HEK293 (cell line): ENCODE data around the gene RNF44.

Experiments
- BCL11A ChIP-seq: fragments of 450-650 bp; formaldehyde crosslinking; IDR thresholded peaks from 2 replicates; pipeline ENCODE4 v1.5.1; 2016; ENCODE audit warnings: low read depth, missing biosample characterization, missing genetic modification characterization
- GFI1B ChIP-seq: fragments of 450-650 bp; formaldehyde crosslinking; IDR thresholded peaks from 2 replicates; pipeline ENCODE4 v1.5.1; 2016; ENCODE audit warnings: missing biosample characterization, missing genetic modification characterization
- OVOL3 ChIP-seq: fragments of 450-650 bp; formaldehyde crosslinking; IDR thresholded peaks from 2 replicates; pipeline ENCODE4 v1.5.1; 2016; ENCODE audit warnings: missing biosample characterization, missing genetic modification characterization
- PRDM10 ChIP-seq: fragments of 450-650 bp; formaldehyde crosslinking; IDR thresholded peaks from 2 replicates; pipeline ENCODE4 v1.5.1; 2016; ENCODE audit warnings: missing biosample characterization, missing genetic modification characterization
- REPIN1 ChIP-seq: fragments of 450-650 bp; formaldehyde crosslinking; IDR thresholded peaks from 2 replicates; pipeline ENCODE4 v1.5.1; 2017; ENCODE audit warnings: missing biosample characterization, missing genetic modification characterization, low read depth
- ZBTB10 ChIP-seq: fragments of 450-650 bp; formaldehyde crosslinking; IDR thresholded peaks from 2 replicates; pipeline ENCODE4 v1.5.1; 2016; ENCODE audit warnings: missing biosample characterization, missing genetic modification characterization
- ZBTB26 ChIP-seq: fragments of 450-650 bp; formaldehyde crosslinking; optimal IDR thresholded peaks from 2 replicates; pipeline ENCODE3; 2016; ENCODE audit warnings: missing biosample characterization, mild to moderate bottlenecking, missing genetic modification characterization
- ZFP41 ChIP-seq: fragments of 450-650 bp; formaldehyde crosslinking; IDR thresholded peaks from 2 replicates; pipeline ENCODE4 v1.5.1; 2016; ENCODE audit warnings: missing biosample characterization, missing genetic modification characterization, borderline replicate concordance
- ZIC2 ChIP-seq: fragments of 450-650 bp; formaldehyde crosslinking; IDR thresholded peaks from 2 replicates; pipeline ENCODE4 v1.5.1; 2016; ENCODE audit warnings: missing biosample characterization, missing genetic modification characterization
- ZNF10 ChIP-seq: fragments of 450-650 bp; formaldehyde crosslinking; IDR thresholded peaks from 2 replicates; pipeline ENCODE4 v1.5.1; 2017; ENCODE audit warnings: missing biosample characterization, missing genetic modification characterization
- ZNF121 ChIP-seq: fragments of 450-650 bp; formaldehyde crosslinking; IDR thresholded peaks from 2 replicates; pipeline ENCODE4 v1.5.1; 2016; ENCODE audit warnings: missing biosample characterization, missing genetic modification characterization
- ZNF184 ChIP-seq: fragments of 450-650 bp; IDR thresholded peaks from 2 replicates; pipeline ENCODE4 v1.5.1; 2018; ENCODE audit warnings: missing biosample characterization, mild to moderate bottlenecking, missing genetic modification characterization
- ZNF280C ChIP-seq: fragments of 450-650 bp; formaldehyde crosslinking; IDR thresholded peaks from 2 replicates; pipeline ENCODE4 v1.5.1; 2016; ENCODE audit warnings: missing biosample characterization, missing genetic modification characterization
- ZNF292 ChIP-seq: fragments of 450-650 bp; formaldehyde crosslinking; IDR thresholded peaks from 2 replicates; pipeline ENCODE4 v1.5.1; 2016; ENCODE audit warnings: low read depth, missing biosample characterization, missing genetic modification characterization, borderline replicate concordance
- ZNF433 ChIP-seq: fragments of 450-650 bp; formaldehyde crosslinking; IDR thresholded peaks from 2 replicates; pipeline ENCODE4 v1.5.1; 2016; ENCODE audit warnings: missing biosample characterization, missing genetic modification characterization, low read depth
- ZNF626 ChIP-seq: fragments of 450-650 bp; sonication (Bioruptor Pico); formaldehyde crosslinking; IDR thresholded peaks from 2 replicates; pipeline ENCODE4 v1.5.1; 2018; ENCODE audit warnings: missing biosample characterization, missing genetic modification characterization, inconsistent platforms
- ZSCAN16 ChIP-seq: fragments of 450-650 bp; formaldehyde crosslinking; IDR thresholded peaks from 2 replicates; pipeline ENCODE4 v1.5.1; 2016; ENCODE audit warnings: missing biosample characterization, missing genetic modification characterization
- ZXDB ChIP-seq: fragments of 450-650 bp; formaldehyde crosslinking; IDR thresholded peaks from 2 replicates; pipeline ENCODE4 v1.5.1; 2016; ENCODE audit warnings: missing biosample characterization, missing genetic modification characterization
- TF ChIP-seq, protein P1 (sequence below): fragments of 450-650 bp; formaldehyde crosslinking; IDR thresholded peaks from 2 replicates; pipeline ENCODE4 v1.5.1; 2016; ENCODE audit warnings: missing biosample characterization, missing genetic modification characterization
- TF ChIP-seq, protein P2 (sequence below): fragments of 450-650 bp; formaldehyde crosslinking; IDR thresholded peaks from 2 replicates; pipeline ENCODE4 v1.5.1; 2017; ENCODE audit warnings: missing biosample characterization, missing genetic modification characterization
- TF ChIP-seq, protein P3 (sequence below): fragments of 450-650 bp; formaldehyde crosslinking; IDR thresholded peaks from 2 replicates; pipeline ENCODE4; 2016; ENCODE audit warnings: missing biosample characterization, missing genetic modification characterization
- TF ChIP-seq, protein P4 (sequence below): fragments of 450-650 bp; formaldehyde crosslinking; IDR thresholded peaks from 2 replicates; pipeline ENCODE4 v1.5.1; 2016; ENCODE audit warnings: missing biosample characterization, missing genetic modification characterization, low read depth

Gene RNF44

GRCh38 chr5:176537554-176538229 is 490 bp upstream of the RNF44 start (continued):
- TF ChIP-seq, protein P1, sequence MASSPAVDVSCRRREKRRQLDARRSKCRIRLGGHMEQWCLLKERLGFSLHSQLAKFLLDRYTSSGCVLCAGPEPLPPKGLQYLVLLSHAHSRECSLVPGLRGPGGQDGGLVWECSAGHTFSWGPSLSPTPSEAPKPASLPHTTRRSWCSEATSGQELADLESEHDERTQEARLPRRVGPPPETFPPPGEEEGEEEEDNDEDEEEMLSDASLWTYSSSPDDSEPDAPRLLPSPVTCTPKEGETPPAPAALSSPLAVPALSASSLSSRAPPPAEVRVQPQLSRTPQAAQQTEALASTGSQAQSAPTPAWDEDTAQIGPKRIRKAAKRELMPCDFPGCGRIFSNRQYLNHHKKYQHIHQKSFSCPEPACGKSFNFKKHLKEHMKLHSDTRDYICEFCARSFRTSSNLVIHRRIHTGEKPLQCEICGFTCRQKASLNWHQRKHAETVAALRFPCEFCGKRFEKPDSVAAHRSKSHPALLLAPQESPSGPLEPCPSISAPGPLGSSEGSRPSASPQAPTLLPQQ (tag by site-specific recombination), result peak; percentile 80; the same call in 1 of the 2 replicates
- TF ChIP-seq ZNF10, result 0 out of 2 replicates have a peak, but pooled peaks have one; percentile 25
- no peak for TF ChIP-seq ZFP41 (tag by site-specific recombination)
- TF ChIP-seq OVOL3 (tag by site-specific recombination), result no peak
- TF ChIP-seq ZNF184 (tag by site-specific recombination), result no peak
- TF ChIP-seq ZNF121 (tag by site-specific recombination), result 0 out of 2 replicates have a peak, but pooled peaks have one; percentile 25
- peak; percentile 97 for TF ChIP-seq PRDM10 (tag by site-specific recombination)
- peak; percentile 98 for TF ChIP-seq BCL11A (tag by site-specific recombination)
- TF ChIP-seq ZBTB10 (tag by site-specific recombination), result peak; percentile 99
- TF ChIP-seq ZNF292, result no peak
- no peak for TF ChIP-seq ZNF433
- no peak for TF ChIP-seq ZSCAN16 (tag by site-specific recombination)
- TF ChIP-seq ZNF626 (tag by site-specific recombination), result no peak
- no peak for TF ChIP-seq ZNF280C
- peak; percentile 77 for TF ChIP-seq ZXDB
- TF ChIP-seq, protein P2, sequence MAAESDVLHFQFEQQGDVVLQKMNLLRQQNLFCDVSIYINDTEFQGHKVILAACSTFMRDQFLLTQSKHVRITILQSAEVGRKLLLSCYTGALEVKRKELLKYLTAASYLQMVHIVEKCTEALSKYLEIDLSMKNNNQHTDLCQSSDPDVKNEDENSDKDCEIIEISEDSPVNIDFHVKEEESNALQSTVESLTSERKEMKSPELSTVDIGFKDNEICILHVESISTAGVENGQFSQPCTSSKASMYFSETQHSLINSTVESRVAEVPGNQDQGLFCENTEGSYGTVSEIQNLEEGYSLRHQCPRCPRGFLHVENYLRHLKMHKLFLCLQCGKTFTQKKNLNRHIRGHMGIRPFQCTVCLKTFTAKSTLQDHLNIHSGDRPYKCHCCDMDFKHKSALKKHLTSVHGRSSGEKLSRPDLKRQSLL (tag by site-specific recombination), result peak; percentile 58
- TF ChIP-seq ZIC2 (tag by site-specific recombination), result 0 out of 2 replicates have a peak, but pooled peaks have one; percentile 5
- TF ChIP-seq, protein P3, sequence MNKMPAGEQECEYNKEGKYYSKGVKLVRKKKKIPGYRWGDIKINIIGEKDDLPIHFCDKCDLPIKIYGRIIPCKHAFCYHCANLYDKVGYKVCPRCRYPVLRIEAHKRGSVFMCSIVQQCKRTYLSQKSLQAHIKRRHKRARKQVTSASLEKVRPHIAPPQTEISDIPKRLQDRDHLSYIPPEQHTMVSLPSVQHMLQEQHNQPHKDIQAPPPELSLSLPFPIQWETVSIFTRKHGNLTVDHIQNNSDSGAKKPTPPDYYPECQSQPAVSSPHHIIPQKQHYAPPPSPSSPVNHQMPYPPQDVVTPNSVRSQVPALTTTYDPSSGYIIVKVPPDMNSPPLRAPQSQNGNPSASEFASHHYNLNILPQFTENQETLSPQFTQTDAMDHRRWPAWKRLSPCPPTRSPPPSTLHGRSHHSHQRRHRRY, result no peak
- TF ChIP-seq GFI1B, result peak; percentile 38; the same call in 1 of the 2 replicates
- TF ChIP-seq ZBTB26 (tag by site-specific recombination), result no peak
- TF ChIP-seq, protein P4, sequence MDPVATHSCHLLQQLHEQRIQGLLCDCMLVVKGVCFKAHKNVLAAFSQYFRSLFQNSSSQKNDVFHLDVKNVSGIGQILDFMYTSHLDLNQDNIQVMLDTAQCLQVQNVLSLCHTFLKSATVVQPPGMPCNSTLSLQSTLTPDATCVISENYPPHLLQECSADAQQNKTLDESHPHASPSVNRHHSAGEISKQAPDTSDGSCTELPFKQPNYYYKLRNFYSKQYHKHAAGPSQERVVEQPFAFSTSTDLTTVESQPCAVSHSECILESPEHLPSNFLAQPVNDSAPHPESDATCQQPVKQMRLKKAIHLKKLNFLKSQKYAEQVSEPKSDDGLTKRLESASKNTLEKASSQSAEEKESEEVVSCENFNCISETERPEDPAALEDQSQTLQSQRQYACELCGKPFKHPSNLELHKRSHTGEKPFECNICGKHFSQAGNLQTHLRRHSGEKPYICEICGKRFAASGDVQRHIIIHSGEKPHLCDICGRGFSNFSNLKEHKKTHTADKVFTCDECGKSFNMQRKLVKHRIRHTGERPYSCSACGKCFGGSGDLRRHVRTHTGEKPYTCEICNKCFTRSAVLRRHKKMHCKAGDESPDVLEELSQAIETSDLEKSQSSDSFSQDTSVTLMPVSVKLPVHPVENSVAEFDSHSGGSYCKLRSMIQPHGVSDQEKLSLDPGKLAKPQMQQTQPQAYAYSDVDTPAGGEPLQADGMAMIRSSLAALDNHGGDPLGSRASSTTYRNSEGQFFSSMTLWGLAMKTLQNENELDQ (tag by site-specific recombination), result no peak
- peak; percentile 16; the same call in 1 of the 2 replicates for TF ChIP-seq REPIN1 (tag by site-specific recombination)
